Adrenal gland (tissue), 5 donors: ENCODE data around the gene ADAM15.

Experiments used
- CTCF ChIP-seq, 6 experiments: fragments of 450-650 bp in 4 of 6; fragments of 200-600 bp in 2 of 6; sonication (generic) in 1 of 6; IDR thresholded peaks; 1 replicate in 5 of 6; 2 replicates in 1 of 6; pipeline versions ENCODE4 v1.5.1 to v1.8.0; 2016 to 2021; ENCODE audit warnings: antibody characterized with exemption in 6 of 6, mild to moderate bottlenecking in 2 of 6, moderate library complexity in 1 of 6
- POLR2A ChIP-seq, 2 donors: fragments of 450-650 bp; IDR thresholded peaks; one replicate each; pipeline ENCODE4 v1.6.1; 2017; ENCODE audit warnings: antibody characterized with exemption in 2 of 2, mild to moderate bottlenecking in 2 of 2, moderate library complexity in 1 of 2
- donor health status: DM: no; HTN: no; CAD: no.

- no peak for TF ChIP-seq CTCF (IDR thresholded peaks at IDR 0.05)
- TF ChIP-seq POLR2A (IDR thresholded peaks at IDR 0.05) = no peak
Measured at GRCh38 chr1:155077346-155077745, 26.2 kb downstream of the ADAM15 start.
